ENCODE data around the gene SEC22C. TPM values are rescaled to one million over a fixed set of nuclear protein-coding genes. Genes with fewer than 3 reads are reported as not detected.
A peak's percentile ranks its signal among the peaks of the same experiment; 100 is the strongest.

SEC22C gene
- total and polyA plus RNA-seq, 2 of the 13 experiments (the other 11 are each of a cell fraction or from before 2014, with no cell fraction given): 20.0 to 40.0 TPM

DNA sequence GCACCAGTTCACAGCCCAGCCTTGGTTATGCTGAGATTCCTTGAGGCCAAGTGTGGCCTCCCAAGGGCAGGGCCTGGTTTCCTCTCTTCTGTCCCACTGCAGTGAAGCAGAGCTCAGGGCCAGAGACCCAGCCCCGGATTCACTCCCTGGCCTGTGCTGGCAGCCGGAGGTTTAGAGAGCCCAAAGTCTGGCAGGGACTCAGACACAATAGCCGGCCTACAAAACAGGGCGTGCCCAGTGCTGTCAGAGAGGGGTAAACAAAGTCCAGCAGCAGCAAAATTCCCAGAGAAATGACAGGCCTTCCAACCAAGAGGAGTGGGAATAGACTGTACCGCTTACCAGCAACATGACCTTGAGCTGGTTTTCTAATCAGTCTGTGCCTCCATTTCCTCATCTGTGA, 65.3 kb downstream of the SEC22C start:
- DNase-seq (ENCODE audit: low spot score) (no peak), FAIRE-seq (no peak), ATAC-seq (no peak; the same call in 1 of the 3 replicates)
- H3K4me2 ChIP-seq (ENCODE audit: low read depth, low read length): no peak overlapping the region
- H3K9ac ChIP-seq (ENCODE audit: insufficient read depth, low read depth, low read length): no peak overlapping the region
- H3K27me3 ChIP-seq (ENCODE audit: control insufficient read depth in 1 of 2, insufficient read depth in 2 of 2, low read length in 2 of 2): no peaks in the 10 kb centered on the region; a peak in 2 of 5 replicates
- 39% methylated on average over 3 of the region's 5 CpGs for WGBS (ENCODE audit: low lambda C conversion rate)
- intact Hi-C loops (cut with micrococcal nuclease; ENCODE audit: unreplicated experiment) (no loop called here), in situ Hi-C loops (cut with HindIII; ENCODE audit: extremely low pct_ligation_motif_present, low pct_unique_long_range_greater_than_20kb) (no loop called here)
- H3K27ac ChIP-seq (ENCODE audit: extremely low read length, insufficient read depth, low read length): no peak overlapping the region
- no peaks in the 10 kb centered on the region for H3K9me3 ChIP-seq (ENCODE audit: low read length)
- H3K4me3 ChIP-seq (replicated peaks in 1 of 3; ENCODE audit: insufficient read depth in 1 of 3, low read depth in 2 of 3, low read length in 3 of 3): no peak overlapping the region
- BruUV-seq (replicated peaks): no TSS peak
- H2AFZ ChIP-seq (ENCODE audit: low read length): no peak overlapping the region
- no peaks in the 10 kb centered on the region for H3K36me3 ChIP-seq (replicated peaks in 1 of 2; ENCODE audit: control insufficient read depth in 1 of 2, insufficient read depth in 2 of 2, low read length in 2 of 2)
- CTCF ChIA-PET (ENCODE audit: low intra/inter-chr PET ratio, low total read pairs): no interaction called here
- TF ChIP-seq ZMYM4 (CRISPR knock-in tag; IDR thresholded peaks at IDR 0.05) (no peak), ZNF629 (CRISPR knock-in tag; conservative IDR thresholded peaks at IDR 0.05) (peak; percentile 70)
- POLR2A ChIA-PET: no interaction called here
- peaks cover 12% of the 10 kb centered on the region; the same call in 1 of the 2 replicates for H3K4me1 ChIP-seq (ENCODE audit: insufficient read depth, low read length)
- no peaks in the 10 kb centered on the region for H3K79me2 ChIP-seq (ENCODE audit: insufficient read depth, low read length)
- H4K20me1 ChIP-seq (ENCODE audit: insufficient read depth, low read length): no peaks in the 10 kb centered on the region

DNA sequence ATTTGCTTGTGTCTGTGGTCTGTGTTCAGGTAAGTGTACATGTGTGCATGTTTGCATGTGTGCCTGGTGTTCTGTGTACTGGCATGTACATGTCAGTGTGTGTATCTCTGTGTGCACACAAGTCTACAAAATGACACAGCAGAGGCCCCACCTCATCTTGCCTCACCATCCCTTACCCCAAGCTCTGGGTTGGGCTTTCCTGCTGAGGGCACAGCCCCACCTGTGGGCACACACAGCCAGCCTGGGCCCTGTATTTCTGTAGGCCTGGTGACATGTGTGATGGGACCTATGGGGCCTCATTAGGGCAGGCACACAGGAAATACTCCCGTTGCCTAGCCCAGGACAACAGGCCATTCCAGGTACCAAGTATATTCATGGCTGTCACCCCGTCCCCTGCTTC, 65.8 kb downstream of the SEC22C start:
- H3K9ac ChIP-seq (ENCODE audit: insufficient read depth, low read depth, low read length): no peak overlapping the region
- POLR2A ChIA-PET: no interaction called here
- no peak for TF ChIP-seq ZNF598 (CRISPR knock-in tag; IDR thresholded peaks at IDR 0.05; ENCODE audit: borderline replicate concordance)
- TF ChIP-seq, protein P1, sequence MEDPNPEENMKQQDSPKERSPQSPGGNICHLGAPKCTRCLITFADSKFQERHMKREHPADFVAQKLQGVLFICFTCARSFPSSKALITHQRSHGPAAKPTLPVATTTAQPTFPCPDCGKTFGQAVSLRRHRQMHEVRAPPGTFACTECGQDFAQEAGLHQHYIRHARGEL (CRISPR knock-in tag; IDR thresholded peaks at IDR 0.05): no peak
- TF ChIP-seq NONO (IDR thresholded peaks at IDR 0.05): no peak
- TF ChIP-seq NONO (CRISPR knock-in tag; conservative IDR thresholded peaks at IDR 0.05): no peak
- TF ChIP-seq, protein P2, sequence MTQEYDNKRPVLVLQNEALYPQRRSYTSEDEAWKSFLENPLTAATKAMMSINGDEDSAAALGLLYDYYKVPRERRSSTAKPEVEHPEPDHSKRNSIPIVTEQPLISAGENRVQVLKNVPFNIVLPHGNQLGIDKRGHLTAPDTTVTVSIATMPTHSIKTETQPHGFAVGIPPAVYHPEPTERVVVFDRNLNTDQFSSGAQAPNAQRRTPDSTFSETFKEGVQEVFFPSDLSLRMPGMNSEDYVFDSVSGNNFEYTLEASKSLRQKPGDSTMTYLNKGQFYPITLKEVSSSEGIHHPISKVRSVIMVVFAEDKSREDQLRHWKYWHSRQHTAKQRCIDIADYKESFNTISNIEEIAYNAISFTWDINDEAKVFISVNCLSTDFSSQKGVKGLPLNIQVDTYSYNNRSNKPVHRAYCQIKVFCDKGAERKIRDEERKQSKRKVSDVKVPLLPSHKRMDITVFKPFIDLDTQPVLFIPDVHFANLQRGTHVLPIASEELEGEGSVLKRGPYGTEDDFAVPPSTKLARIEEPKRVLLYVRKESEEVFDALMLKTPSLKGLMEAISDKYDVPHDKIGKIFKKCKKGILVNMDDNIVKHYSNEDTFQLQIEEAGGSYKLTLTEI (CRISPR knock-in tag; conservative IDR thresholded peaks at IDR 0.05): no peak
- no peak for TF ChIP-seq PREB (CRISPR knock-in tag; IDR thresholded peaks at IDR 0.05)
- no peak for TF ChIP-seq ZNF20 (CRISPR knock-in tag; IDR thresholded peaks at IDR 0.05)
- no peak for TF ChIP-seq SMARCE1 (IDR thresholded peaks at IDR 0.05; ENCODE audit: borderline replicate concordance)
- no peak for TF ChIP-seq GPN1 (CRISPR knock-in tag; IDR thresholded peaks at IDR 0.05; ENCODE audit: borderline replicate concordance)
- no peak for TF ChIP-seq TRAFD1 (CRISPR knock-in tag; IDR thresholded peaks at IDR 0.05; ENCODE audit: borderline replicate concordance)
- TF ChIP-seq CHD4 (IDR thresholded peaks at IDR 0.05; ENCODE audit: borderline replicate concordance, low read length): no peak
- TF ChIP-seq MIER3 (CRISPR knock-in tag; IDR thresholded peaks at IDR 0.05; ENCODE audit: borderline replicate concordance): no peak
- TF ChIP-seq TSC22D2 (CRISPR knock-in tag; IDR thresholded peaks at IDR 0.05; ENCODE audit: borderline replicate concordance): no peak

More for the DNA sequence above, 65.8 kb downstream of the SEC22C start:
- no peaks in the 10 kb centered on the region for H3K36me3 ChIP-seq (replicated peaks in 1 of 2; ENCODE audit: control insufficient read depth in 1 of 2, insufficient read depth in 2 of 2, low read length in 2 of 2)
- intact Hi-C loops (cut with micrococcal nuclease; ENCODE audit: unreplicated experiment) (no loop called here), in situ Hi-C loops (cut with HindIII; ENCODE audit: extremely low pct_ligation_motif_present, low pct_unique_long_range_greater_than_20kb) (no loop called here)
- WGBS (ENCODE audit: low lambda C conversion rate): 10% methylated on average over 2 of the region's 2 CpGs
- H3K27me3 ChIP-seq (ENCODE audit: control insufficient read depth in 1 of 2, insufficient read depth in 2 of 2, low read length in 2 of 2): no peaks in the 10 kb centered on the region; a peak in 2 of 5 replicates
- no peak for FAIRE-seq
- no peak overlapping the region for H3K27ac ChIP-seq (ENCODE audit: extremely low read length, insufficient read depth, low read length)
- no TSS peak for BruUV-seq (replicated peaks)
- no peak overlapping the region for H2AFZ ChIP-seq (ENCODE audit: low read length)
- H3K9me3 ChIP-seq (ENCODE audit: low read length): no peaks in the 10 kb centered on the region
- no peak for DNase-seq (ENCODE audit: low spot score)
- H4K20me1 ChIP-seq (ENCODE audit: insufficient read depth, low read length): no peaks in the 10 kb centered on the region
- ATAC-seq: no peak; the same call in 2 of the 3 replicates
- CTCF ChIA-PET (ENCODE audit: low intra/inter-chr PET ratio, low total read pairs): no interaction called here
- H3K4me3 ChIP-seq (replicated peaks in 1 of 3; ENCODE audit: insufficient read depth in 1 of 3, low read depth in 2 of 3, low read length in 3 of 3): no peak overlapping the region
- H3K4me2 ChIP-seq (ENCODE audit: low read depth, low read length): no peak overlapping the region
- H3K4me1 ChIP-seq (ENCODE audit: insufficient read depth, low read length): peaks cover 14% of the 10 kb centered on the region; the same call in 1 of the 2 replicates
- H3K79me2 ChIP-seq (ENCODE audit: insufficient read depth, low read length): no peaks in the 10 kb centered on the region

Data from HepG2 (cell line).